ENCODE data around the gene KLRD1. TPM values are rescaled to one million over a fixed set of nuclear protein-coding genes. Genes with fewer than 3 reads are reported as not detected.

The KLRD1 gene
- total RNA-seq, 1 donor from 2014 or later, result not detected

DNA sequence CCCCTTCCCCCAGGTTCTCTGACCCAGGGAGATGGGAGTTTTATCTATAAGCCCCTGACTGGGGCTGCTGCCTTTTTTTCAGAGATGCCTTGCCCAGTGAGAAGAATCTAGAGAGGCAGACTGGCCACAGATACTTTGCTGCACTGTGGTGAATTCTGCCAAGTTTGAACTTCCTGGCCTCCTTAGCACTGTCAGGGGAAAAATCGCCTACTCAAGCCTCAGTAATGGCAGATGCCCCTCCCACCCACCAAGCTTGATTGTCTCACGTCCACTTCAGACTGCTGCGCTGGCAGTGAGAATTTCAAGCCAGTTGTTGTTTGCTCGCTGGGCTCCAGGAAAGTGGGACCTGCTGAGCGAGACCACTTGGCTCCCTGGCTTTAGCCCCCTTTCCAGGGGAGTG, 50.5 kb downstream of the KLRD1 start:
- Mint-ChIP-seq H3K27me3 (no peaks in the 10 kb centered on the region), H3K4me1 (ENCODE audit: unreplicated experiment) (peaks cover 5% of the 10 kb centered on the region), H3K9me3 (peaks cover 5% of the 10 kb centered on the region), H3K4me3 (no peak overlapping the region), H3K36me3 (peaks cover 11% of the 10 kb centered on the region), H3K27ac (no peak overlapping the region)
- DNase-seq (ENCODE audit: extremely low spot score, unreplicated experiment), result no peak
- TF ChIP-seq, protein P1, sequence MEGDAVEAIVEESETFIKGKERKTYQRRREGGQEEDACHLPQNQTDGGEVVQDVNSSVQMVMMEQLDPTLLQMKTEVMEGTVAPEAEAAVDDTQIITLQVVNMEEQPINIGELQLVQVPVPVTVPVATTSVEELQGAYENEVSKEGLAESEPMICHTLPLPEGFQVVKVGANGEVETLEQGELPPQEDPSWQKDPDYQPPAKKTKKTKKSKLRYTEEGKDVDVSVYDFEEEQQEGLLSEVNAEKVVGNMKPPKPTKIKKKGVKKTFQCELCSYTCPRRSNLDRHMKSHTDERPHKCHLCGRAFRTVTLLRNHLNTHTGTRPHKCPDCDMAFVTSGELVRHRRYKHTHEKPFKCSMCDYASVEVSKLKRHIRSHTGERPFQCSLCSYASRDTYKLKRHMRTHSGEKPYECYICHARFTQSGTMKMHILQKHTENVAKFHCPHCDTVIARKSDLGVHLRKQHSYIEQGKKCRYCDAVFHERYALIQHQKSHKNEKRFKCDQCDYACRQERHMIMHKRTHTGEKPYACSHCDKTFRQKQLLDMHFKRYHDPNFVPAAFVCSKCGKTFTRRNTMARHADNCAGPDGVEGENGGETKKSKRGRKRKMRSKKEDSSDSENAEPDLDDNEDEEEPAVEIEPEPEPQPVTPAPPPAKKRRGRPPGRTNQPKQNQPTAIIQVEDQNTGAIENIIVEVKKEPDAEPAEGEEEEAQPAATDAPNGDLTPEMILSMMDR (conservative IDR thresholded peaks at IDR 0.05), result no peak

DNA sequence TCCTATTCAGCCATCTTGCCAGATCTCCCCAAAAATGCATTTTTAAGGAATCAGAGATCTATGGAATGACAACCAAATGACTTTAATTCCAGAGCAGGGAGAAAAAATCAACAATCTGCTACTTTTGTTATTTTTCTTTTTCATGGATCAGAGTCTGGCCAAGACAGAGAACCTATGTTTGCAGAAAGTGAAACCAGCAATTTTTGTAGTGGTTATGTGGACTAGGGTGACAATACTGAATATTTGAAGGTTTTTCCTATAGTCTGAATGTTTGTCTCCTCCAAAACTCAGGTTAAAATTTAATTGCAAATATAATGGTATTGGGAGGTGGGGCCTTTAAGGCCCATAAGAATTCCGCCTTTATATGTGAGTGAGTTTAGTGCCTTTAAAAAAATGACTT, 51.3 kb downstream of the KLRD1 start:
- Mint-ChIP-seq H3K9me3 (peaks cover 5% of the 10 kb centered on the region), H3K4me1 (ENCODE audit: unreplicated experiment) (peaks cover 5% of the 10 kb centered on the region), H3K27me3 (no peaks in the 10 kb centered on the region), H3K27ac (no peak overlapping the region), H3K36me3 (peaks cover 11% of the 10 kb centered on the region), H3K4me3 (no peak overlapping the region)
- no peak for DNase-seq (ENCODE audit: extremely low spot score, unreplicated experiment)
- TF ChIP-seq, protein P1 (conservative IDR thresholded peaks at IDR 0.05), result no peak

GRCh38 chr12:10361084-10361483, 53.4 kb downstream of the KLRD1 start:
- Mint-ChIP-seq H3K36me3 (peaks cover 9% of the 10 kb centered on the region), H3K9me3 (peaks cover 3% of the 10 kb centered on the region), H3K4me3 (peak overlapping the region; percentile 17), H3K27ac (no peak overlapping the region), H3K27me3 (no peaks in the 10 kb centered on the region), H3K4me1 (ENCODE audit: unreplicated experiment) (peaks cover 5% of the 10 kb centered on the region)
- TF ChIP-seq, protein P1 (conservative IDR thresholded peaks at IDR 0.05), result no peak
- DNase-seq (ENCODE audit: extremely low spot score, unreplicated experiment), result no peak

DNA sequence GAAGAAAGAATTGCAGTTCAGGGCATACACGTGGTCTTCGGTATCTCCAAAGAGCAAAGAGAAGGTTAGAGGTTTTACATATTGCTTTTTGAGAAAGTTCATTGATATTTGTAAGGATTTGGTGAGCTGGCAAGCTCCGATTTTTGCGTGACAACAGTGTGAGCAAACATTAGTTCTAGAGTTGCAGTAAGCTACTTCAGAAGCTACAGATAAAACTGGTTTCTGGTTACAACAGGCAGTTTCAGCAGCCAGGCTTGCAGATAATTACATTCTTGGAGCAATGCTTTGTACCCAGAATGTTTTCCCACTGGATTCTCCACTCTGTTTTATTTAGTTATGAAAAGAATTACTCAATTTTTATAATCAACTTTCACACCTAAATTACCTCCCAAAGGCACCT, 54.0 kb downstream of the KLRD1 start:
- no peaks in the 10 kb centered on the region for H3K27me3 Mint-ChIP-seq
- DNase-seq (ENCODE audit: extremely low spot score, unreplicated experiment), result no peak
- peak overlapping the region; percentile 53 for H3K4me3 Mint-ChIP-seq
- H3K36me3 Mint-ChIP-seq, result peaks cover 7% of the 10 kb centered on the region
- H3K27ac Mint-ChIP-seq, result no peak overlapping the region
- H3K9me3 Mint-ChIP-seq, result no peaks in the 10 kb centered on the region
- H3K4me1 Mint-ChIP-seq (ENCODE audit: unreplicated experiment), result peaks cover 5% of the 10 kb centered on the region
- TF ChIP-seq, protein P1 (conservative IDR thresholded peaks at IDR 0.05), result no peak

DNA sequence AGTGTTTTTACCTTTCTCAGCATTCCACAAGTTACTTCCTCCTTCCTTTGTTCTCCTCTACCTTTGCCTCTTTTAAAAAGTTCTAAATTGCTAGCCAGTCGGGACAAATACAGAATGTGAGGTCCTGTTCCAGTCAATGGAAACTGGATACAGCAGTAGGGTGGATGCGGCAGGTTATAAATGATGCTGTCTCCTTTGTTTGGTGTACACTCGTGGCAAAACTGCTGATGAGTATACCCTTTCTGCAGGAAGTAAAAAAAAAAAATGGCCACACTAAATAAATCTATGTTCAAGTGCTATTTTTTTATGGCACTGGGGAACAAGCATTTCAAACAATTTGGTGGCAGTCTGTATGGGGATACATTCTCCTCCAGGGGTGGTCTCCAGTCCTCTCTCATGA, 54.7 kb downstream of the KLRD1 start:
- Mint-ChIP-seq H3K27ac (no peak overlapping the region), H3K9me3 (no peaks in the 10 kb centered on the region), H3K4me3 (no peak overlapping the region), H3K36me3 (peaks cover 7% of the 10 kb centered on the region), H3K27me3 (no peaks in the 10 kb centered on the region), H3K4me1 (ENCODE audit: unreplicated experiment) (peaks cover 5% of the 10 kb centered on the region)
- DNase-seq (ENCODE audit: extremely low spot score, unreplicated experiment), result no peak
- TF ChIP-seq, protein P1 (conservative IDR thresholded peaks at IDR 0.05), result no peak

All from type B pancreatic cell (in vitro differentiated cells).